22Rv1 (cell line): ENCODE data around the gene SH3RF3.

Source experiments
- CTCF ChIP-seq: fragments of 450-650 bp; IDR thresholded peaks from 2 replicates; pipeline ENCODE4 v1.5.1; 2017; ENCODE audit warnings: mild to moderate bottlenecking
- ZFX ChIP-seq: fragments of 450-650 bp; IDR thresholded peaks from 2 replicates; pipeline ENCODE4 v1.6.1; 2017; ENCODE audit warnings: antibody characterized with exemption, borderline replicate concordance

GRCh38 chr2:109079590-109079989, 49.4 kb upstream of the SH3RF3 start:
- no peak for TF ChIP-seq CTCF
- no peak for TF ChIP-seq ZFX
